Choroid plexus epithelial cell (primary cell): ENCODE results near the gene FAM227B.
"Not testable (repeated sequence)": the region's sequence is repeated elsewhere in the genome, so short reads cannot be mapped to it uniquely, and the experiment has no call there.

Source experiments
- DNase-seq: peaks from one replicate; pipeline ENCODE4 v3.0.0-alpha.2; 2010; ENCODE audit warnings: low read depth
- H3K4me3 ChIP-seq: 2 replicates; pipeline ENCODE4 v1.5.1; 2011; ENCODE audit warnings: low read depth, mild to moderate bottlenecking, control low read depth, low read length, moderate library complexity
- CTCF ChIP-seq: conservative IDR thresholded peaks from 2 replicates; pipeline ENCODE4 v1.5.1; 2011; ENCODE audit warnings: low read depth, mild to moderate bottlenecking, control low read depth, inconsistent platforms, low read length, moderate library complexity

Gene FAM227B

GRCh38 chr15:49473031-49473430 is 147.6 kb downstream of the FAM227B start:
- DNase-seq, result no peak

GRCh38 chr15:49472338-49472737 is 148.3 kb downstream of the FAM227B start:
- DNase-seq, result no peak
- H3K4me3 ChIP-seq, result no peak overlapping the region
- TF ChIP-seq CTCF, result no peak

More at GRCh38 chr15:49473031-49473430, 147.6 kb downstream of the FAM227B start:
- TF ChIP-seq CTCF, result no peak
- H3K4me3 ChIP-seq, result no peak overlapping the region

- no peak for DNase-seq
- no peak for TF ChIP-seq CTCF
- no peak overlapping the region for H3K4me3 ChIP-seq
Observed at GRCh38 chr15:49471733-49472132, 148.9 kb downstream of the FAM227B start.

GRCh38 chr15:49471248-49471647 is 149.4 kb downstream of the FAM227B start:
- peak; percentile 36 for TF ChIP-seq CTCF
- DNase-seq, H3K4me3 ChIP-seq: not testable (repeated sequence)

- DNase-seq, result peak; percentile 47
Observed at GRCh38 chr15:49468481-49468839, 152.2 kb downstream of the FAM227B start.

GRCh38 chr15:49467746-49468480 is 152.7 kb downstream of the FAM227B start:
- TF ChIP-seq CTCF, result no peak
- DNase-seq, result peak; percentile 68

More at GRCh38 chr15:49468481-49468839, 152.2 kb downstream of the FAM227B start:
- no peak for TF ChIP-seq CTCF
- no peak overlapping the region for H3K4me3 ChIP-seq

GRCh38 chr15:49466119-49466518 is 154.5 kb downstream of the FAM227B start:
- no peak for DNase-seq
- no peak overlapping the region for H3K4me3 ChIP-seq
- no peak for TF ChIP-seq CTCF

More at GRCh38 chr15:49467746-49468480, 152.7 kb downstream of the FAM227B start:
- no peak overlapping the region for H3K4me3 ChIP-seq
